ENCODE measurements around the gene RSPH6A.

DNA sequence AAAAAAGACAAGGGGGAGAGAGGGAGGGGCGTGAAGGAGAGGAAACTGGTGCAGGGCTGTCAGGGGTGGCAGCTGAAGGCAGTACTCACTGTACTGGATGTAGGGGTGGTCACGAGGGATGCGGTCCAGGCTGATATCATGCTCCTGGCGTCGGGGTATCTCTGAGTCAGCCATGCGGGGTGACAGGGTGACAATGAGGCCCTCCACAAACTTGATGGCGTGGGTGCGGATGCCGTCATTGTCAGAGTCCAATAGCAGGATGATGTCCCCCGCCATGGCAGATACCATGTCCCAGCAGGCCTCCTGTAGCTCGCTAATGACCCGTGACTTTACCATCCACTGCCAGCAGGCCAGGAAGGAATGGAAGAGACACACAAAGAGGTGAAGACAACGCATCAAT lies 32.6 kb upstream of the RSPH6A start:
- TF ChIP-seq, protein P1, sequence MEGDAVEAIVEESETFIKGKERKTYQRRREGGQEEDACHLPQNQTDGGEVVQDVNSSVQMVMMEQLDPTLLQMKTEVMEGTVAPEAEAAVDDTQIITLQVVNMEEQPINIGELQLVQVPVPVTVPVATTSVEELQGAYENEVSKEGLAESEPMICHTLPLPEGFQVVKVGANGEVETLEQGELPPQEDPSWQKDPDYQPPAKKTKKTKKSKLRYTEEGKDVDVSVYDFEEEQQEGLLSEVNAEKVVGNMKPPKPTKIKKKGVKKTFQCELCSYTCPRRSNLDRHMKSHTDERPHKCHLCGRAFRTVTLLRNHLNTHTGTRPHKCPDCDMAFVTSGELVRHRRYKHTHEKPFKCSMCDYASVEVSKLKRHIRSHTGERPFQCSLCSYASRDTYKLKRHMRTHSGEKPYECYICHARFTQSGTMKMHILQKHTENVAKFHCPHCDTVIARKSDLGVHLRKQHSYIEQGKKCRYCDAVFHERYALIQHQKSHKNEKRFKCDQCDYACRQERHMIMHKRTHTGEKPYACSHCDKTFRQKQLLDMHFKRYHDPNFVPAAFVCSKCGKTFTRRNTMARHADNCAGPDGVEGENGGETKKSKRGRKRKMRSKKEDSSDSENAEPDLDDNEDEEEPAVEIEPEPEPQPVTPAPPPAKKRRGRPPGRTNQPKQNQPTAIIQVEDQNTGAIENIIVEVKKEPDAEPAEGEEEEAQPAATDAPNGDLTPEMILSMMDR (IDR thresholded peaks at IDR 0.05), result no peak
- no peak for TF ChIP-seq POLR2A (IDR thresholded peaks at IDR 0.05; ENCODE audit: low read depth)
- no peak for TF ChIP-seq POLR2AphosphoS5 (IDR thresholded peaks at IDR 0.05)
- TF ChIP-seq EP300 (IDR thresholded peaks at IDR 0.05), result no peak
